Osteoblast (primary cell): ENCODE measurements around the gene TIMP1. TPM values are rescaled to one million over a fixed set of nuclear protein-coding genes. Genes with fewer than 3 reads are reported as not detected.

Experiments
- DNase-seq: peaks from one replicate; pipeline ENCODE4 v3.0.0; 2011; ENCODE audit warnings: low spot score, mixed read lengths; ENCODE audit not compliant: insufficient read length; ENCODE audit errors: missing footprints
- H2AFZ ChIP-seq: 2 replicates; pipeline ENCODE4 v1.6.0; 2011; ENCODE audit warnings: mild to moderate bottlenecking, low read length
- H3K27ac ChIP-seq: 2 replicates; pipeline ENCODE4 v1.5.1; 2011; ENCODE audit warnings: mild to moderate bottlenecking, low read depth, low read length, moderate library complexity
- H3K27me3 ChIP-seq: 2 replicates; pipeline ENCODE4 v1.6.0; 2012; ENCODE audit warnings: mild to moderate bottlenecking, control low read depth, inconsistent platforms, low read length, moderate library complexity; ENCODE audit not compliant: insufficient read depth
- H3K36me3 ChIP-seq: 2 replicates; pipeline ENCODE4 v1.5.1; 2011; ENCODE audit warnings: mild to moderate bottlenecking, low read length, control low read depth, moderate library complexity; ENCODE audit not compliant: insufficient read depth
- H3K4me1 ChIP-seq: 2 replicates; pipeline ENCODE4 v1.5.1; 2011; ENCODE audit warnings: mild to moderate bottlenecking, low read length, control low read depth, moderate library complexity; ENCODE audit not compliant: insufficient read depth
- H3K4me2 ChIP-seq: 2 replicates; pipeline ENCODE4 v1.6.0; 2011; ENCODE audit warnings: mild to moderate bottlenecking, low read length; ENCODE audit not compliant: insufficient read depth
- H3K4me3 ChIP-seq: fragments of 200-600 bp; sonication (generic); 3 replicates; pipeline ENCODE4 v1.5.1; 2012; ENCODE audit warnings: mild to moderate bottlenecking, low read length, inconsistent platforms; ENCODE audit not compliant: insufficient read depth
- H3K79me2 ChIP-seq: 2 replicates; pipeline ENCODE4 v1.6.0; 2012; ENCODE audit warnings: mild to moderate bottlenecking, low read length, control low read depth, inconsistent platforms; ENCODE audit not compliant: insufficient read depth
- H3K9me3 ChIP-seq: 2 replicates; pipeline ENCODE4 v1.5.1; 2011; ENCODE audit warnings: low read depth, low read length, control low read depth
- H4K20me1 ChIP-seq: 2 replicates; pipeline ENCODE4 v1.6.0; 2012; ENCODE audit warnings: mild to moderate bottlenecking, low read length, control low read depth; ENCODE audit not compliant: insufficient read depth
- CTCF ChIP-seq: IDR thresholded peaks from 2 replicates; pipeline ENCODE4 v1.5.1; 2011; ENCODE audit warnings: mild to moderate bottlenecking, low read depth, low read length, moderate library complexity; ENCODE audit errors: extremely low read depth
- total RNA-seq: library from RNA; depleted of rRNA; stranded (reverse); fragments of >200 nt; gene quantifications from 2 replicates; pipeline ENCODE4 v1.2.3, GENCODE V29; 2012

The TIMP1 gene
- 904 and 922 TPM in 2 replicates for total RNA-seq

- peaks cover 19% of the 10 kb centered on the region for H3K36me3 ChIP-seq
- no peak for TF ChIP-seq CTCF
- peak within 1 kb of the TSS; percentile 76 for H3K4me3 ChIP-seq
- H4K20me1 ChIP-seq, result peaks cover 30% of the 10 kb centered on the region
- H3K79me2 ChIP-seq, result peaks cover 19% of the 10 kb centered on the region
- H3K27ac ChIP-seq, result peak within 1 kb of the TSS; percentile 72
- H3K4me2 ChIP-seq, result peak within 1 kb of the TSS; percentile 88
- H2AFZ ChIP-seq, result no peak within 1 kb of the TSS
- H3K4me1 ChIP-seq, result peaks cover 41% of the 10 kb centered on the region
- no peaks in the 10 kb centered on the region for H3K27me3 ChIP-seq
- peak; percentile 95 for DNase-seq
- no peaks in the 10 kb centered on the region for H3K9me3 ChIP-seq
Measured at GRCh38 chrX:47581731-47582647, at the start of gene TIMP1. Gene TIMP1 (plus strand): TSS chrX:47582436. CDS start chrX:47583416, 980 bp downstream.

- no peak overlapping the region for H3K4me3 ChIP-seq
- TF ChIP-seq CTCF, result no peak
- H3K4me2 ChIP-seq, result no peak overlapping the region
- no peak overlapping the region for H2AFZ ChIP-seq
- no peaks in the 10 kb centered on the region for H3K79me2 ChIP-seq
- H3K4me1 ChIP-seq, result no peaks in the 10 kb centered on the region
- H3K27ac ChIP-seq, result no peak overlapping the region
- H3K27me3 ChIP-seq, result no peaks in the 10 kb centered on the region
- H3K9me3 ChIP-seq, result no peaks in the 10 kb centered on the region
- H3K36me3 ChIP-seq, result no peaks in the 10 kb centered on the region
- no peaks in the 10 kb centered on the region for H4K20me1 ChIP-seq
- no peak for DNase-seq
Measured at GRCh38 chrX:47539860-47540259, 42.4 kb upstream of the TIMP1 start.

GRCh38 chrX:47540754-47541538 is 41.3 kb upstream of the TIMP1 start:
- no peaks in the 10 kb centered on the region for H3K9me3 ChIP-seq
- peak; percentile 71 for TF ChIP-seq CTCF
- no peaks in the 10 kb centered on the region for H3K27me3 ChIP-seq
- H4K20me1 ChIP-seq, result no peaks in the 10 kb centered on the region
- H2AFZ ChIP-seq, result peak overlapping the region; percentile 73
- no peaks in the 10 kb centered on the region for H3K79me2 ChIP-seq
- no peaks in the 10 kb centered on the region for H3K36me3 ChIP-seq
- H3K4me1 ChIP-seq, result no peaks in the 10 kb centered on the region
- no peak overlapping the region for H3K4me3 ChIP-seq
- H3K4me2 ChIP-seq, result peak overlapping the region; percentile 32
- DNase-seq, result peak; percentile 92
- H3K27ac ChIP-seq, result peak overlapping the region; percentile 42

GRCh38 chrX:47543496-47543895 is 38.7 kb upstream of the TIMP1 start:
- Histone ChIP-seq H3K9me3 (no peaks in the 10 kb centered on the region), H2AFZ (no peak overlapping the region)
- no peak for TF ChIP-seq CTCF

More at GRCh38 chrX:47543496-47543895, 38.7 kb upstream of the TIMP1 start:
- Histone ChIP-seq H3K36me3 (no peaks in the 10 kb centered on the region), H3K79me2 (no peaks in the 10 kb centered on the region), H3K4me1 (no peaks in the 10 kb centered on the region), H3K4me2 (no peak overlapping the region), H3K27me3 (no peaks in the 10 kb centered on the region), H3K4me3 (no peak overlapping the region), H3K27ac (no peak overlapping the region), H4K20me1 (no peaks in the 10 kb centered on the region)
- DNase-seq, result no peak
